Hepatocyte (in vitro differentiated cells): ENCODE results near the gene CIDEA. TPM values are rescaled to one million over a fixed set of nuclear protein-coding genes. Genes with fewer than 3 reads are reported as not detected.
A peak's percentile ranks its signal among the peaks of the same experiment; 100 is the strongest.

Experiments
- DNase-seq: peaks from one replicate; pipeline ENCODE4 v3.0.0-alpha.2; 2016; ENCODE audit warnings: low spot score
- H2AFZ ChIP-seq: fragments of 200-600 bp; sonication (generic); 2 replicates; pipeline ENCODE4 v1.6.0; 2016; ENCODE audit warnings: antibody characterized with exemption, mild to moderate bottlenecking
- H3K27ac ChIP-seq: fragments of 200-600 bp; sonication (generic); 2 replicates; pipeline ENCODE4 v1.5.1; 2016; ENCODE audit warnings: mild to moderate bottlenecking
- H3K27me3 ChIP-seq: fragments of 200-600 bp; sonication (generic); 2 replicates; pipeline ENCODE4 v1.6.1; 2016
- H3K36me3 ChIP-seq: fragments of 200-600 bp; sonication (generic); replicated peaks from 2 replicates; pipeline ENCODE4 v1.5.1; 2016; ENCODE audit warnings: low read depth; ENCODE audit not compliant: insufficient read depth
- H3K4me1 ChIP-seq: fragments of 200-600 bp; sonication (generic); 2 replicates; pipeline ENCODE4 v1.5.1; 2016; ENCODE audit warnings: mild to moderate bottlenecking, moderate library complexity; ENCODE audit not compliant: insufficient read depth
- H3K4me2 ChIP-seq: fragments of 200-600 bp; sonication (generic); 2 replicates; pipeline ENCODE4 v1.6.0; 2016
- H3K4me3 ChIP-seq: fragments of 200-600 bp; sonication (generic); 2 replicates; pipeline ENCODE4 v1.5.1; 2016; ENCODE audit warnings: mild to moderate bottlenecking
- H3K79me2 ChIP-seq: fragments of 200-600 bp; sonication (generic); 2 replicates; pipeline ENCODE4 v1.6.0; 2017; ENCODE audit warnings: mild to moderate bottlenecking
- H3K9me2 ChIP-seq: fragments of 200-600 bp; sonication (generic); replicated peaks from 2 replicates; pipeline ENCODE4 v1.6.0; 2017; ENCODE audit warnings: mild to moderate bottlenecking; ENCODE audit not compliant: insufficient read depth
- H3K9me3 ChIP-seq: fragments of 200-600 bp; sonication (generic); 2 replicates; pipeline ENCODE4 v1.5.1; 2016; ENCODE audit warnings: low read depth, mild to moderate bottlenecking
- H4K20me1 ChIP-seq: fragments of 200-600 bp; sonication (generic); 2 replicates; pipeline ENCODE4 v1.6.0; 2016; ENCODE audit warnings: mild to moderate bottlenecking; ENCODE audit not compliant: insufficient read depth, poor library complexity, severe bottlenecking
- CTCF ChIP-seq: fragments of 200-600 bp; sonication (generic); IDR thresholded peaks from 2 replicates; pipeline ENCODE4 v1.5.1; 2016; ENCODE audit warnings: antibody characterized with exemption, mild to moderate bottlenecking; ENCODE audit not compliant: poor library complexity
- EZH2 ChIP-seq: fragments of 200-600 bp; sonication (generic); IDR thresholded peaks from 2 replicates; pipeline ENCODE4 v1.6.1; 2016; ENCODE audit warnings: antibody characterized with exemption, mild to moderate bottlenecking, borderline replicate concordance
- EZH2phosphoT487 ChIP-seq: fragments of 200-600 bp; sonication (generic); IDR thresholded peaks from one replicate; pipeline ENCODE4 v1.6.1; 2018; ENCODE audit warnings: antibody characterized with exemption, mild to moderate bottlenecking, low read depth, moderate library complexity; ENCODE audit not compliant: unreplicated experiment, severe bottlenecking
- WGBS: methylation state at CpG from one replicate; pipeline ENCODE4 v1.1.6; 2016; ENCODE audit warnings: low lambda C conversion rate; ENCODE audit errors: missing lambda C conversion rate; 5-methylcytosine and 5-hydroxymethylcytosine counted together
- polyA plus RNA-seq: library from polyadenylated mRNA; unstranded; fragments of >200 nt; fragmentation: Nextera tagmentation; extraction: Ambion mirVana; gene quantifications from 2 replicates; pipeline ENCODE4 v1.2.1, GENCODE V29; 2016
- total RNA-seq: library from RNA; depleted of rRNA; stranded (reverse); fragments of >200 nt; gene quantifications from 2 replicates; pipeline ENCODE4 v1.2.3, GENCODE V29; 2014

Gene CIDEA
- total and polyA plus RNA-seq, 2 experiments from 2014 or later: not detected

GRCh38 chr18:12304351-12305210 lies 50.4 kb downstream of the CIDEA start:
- TF ChIP-seq EZH2 (no peak), EZH2phosphoT487 (no peak), CTCF (no peak)
- H3K4me1 ChIP-seq: peaks cover 22% of the 10 kb centered on the region
- no peak for DNase-seq
- H2AFZ ChIP-seq: no peak overlapping the region
- no peak overlapping the region for H3K4me2 ChIP-seq
- H3K9me3 ChIP-seq: no peaks in the 10 kb centered on the region
- peaks cover 16% of the 10 kb centered on the region for H3K27me3 ChIP-seq
- no peaks in the 10 kb centered on the region for H3K36me3 ChIP-seq
- H3K27ac ChIP-seq: no peak overlapping the region
- 78% methylated on average over 19 of the region's 19 CpGs for WGBS
- peaks cover 7% of the 10 kb centered on the region for H3K79me2 ChIP-seq
- no peak overlapping the region for H3K4me3 ChIP-seq
- H4K20me1 ChIP-seq: no peaks in the 10 kb centered on the region
- H3K9me2 ChIP-seq: no peaks in the 10 kb centered on the region

- no peaks in the 10 kb centered on the region for H3K36me3 ChIP-seq
- H4K20me1 ChIP-seq: no peaks in the 10 kb centered on the region
- H3K9me3 ChIP-seq: no peaks in the 10 kb centered on the region
- no peak overlapping the region for H3K4me3 ChIP-seq
- peaks cover 13% of the 10 kb centered on the region for H3K79me2 ChIP-seq
- peaks cover 16% of the 10 kb centered on the region for H3K27me3 ChIP-seq
- H3K4me2 ChIP-seq: no peak overlapping the region
- 91% methylated on average over 12 of the region's 12 CpGs for WGBS
- peaks cover 22% of the 10 kb centered on the region for H3K4me1 ChIP-seq
- no peak for DNase-seq
- H3K27ac ChIP-seq: no peak overlapping the region
- H3K9me2 ChIP-seq: no peaks in the 10 kb centered on the region
- TF ChIP-seq EZH2phosphoT487 (no peak), CTCF (no peak), EZH2 (no peak)
- no peak overlapping the region for H2AFZ ChIP-seq
Measured at GRCh38 chr18:12305211-12305610, 51.0 kb downstream of the CIDEA start.

- no peak for DNase-seq
- Histone ChIP-seq H4K20me1 (no peaks in the 10 kb centered on the region), H3K9me2 (no peaks in the 10 kb centered on the region), H3K79me2 (peaks cover 22% of the 10 kb centered on the region), H3K4me3 (no peak overlapping the region), H3K4me1 (peaks cover 22% of the 10 kb centered on the region), H3K4me2 (peak overlapping the region; percentile 84), H3K27me3 (peaks cover 16% of the 10 kb centered on the region), H2AFZ (no peak overlapping the region), H3K27ac (no peak overlapping the region), H3K36me3 (no peaks in the 10 kb centered on the region), H3K9me3 (no peaks in the 10 kb centered on the region)
- no peak for TF ChIP-seq EZH2phosphoT487
- no peak for TF ChIP-seq EZH2
- TF ChIP-seq CTCF: no peak
- WGBS: 62% methylated on average over 25 of the region's 25 CpGs
Measured at GRCh38 chr18:12305930-12306629, 51.9 kb downstream of the CIDEA start.
